ENCODE measurements around the gene HAUS3. TPM values are rescaled to one million over a fixed set of nuclear protein-coding genes. Genes with fewer than 3 reads are reported as not detected.

The HAUS3 gene
- total RNA-seq, 1 experiment from 2014 or later: 17.3 TPM

DNA sequence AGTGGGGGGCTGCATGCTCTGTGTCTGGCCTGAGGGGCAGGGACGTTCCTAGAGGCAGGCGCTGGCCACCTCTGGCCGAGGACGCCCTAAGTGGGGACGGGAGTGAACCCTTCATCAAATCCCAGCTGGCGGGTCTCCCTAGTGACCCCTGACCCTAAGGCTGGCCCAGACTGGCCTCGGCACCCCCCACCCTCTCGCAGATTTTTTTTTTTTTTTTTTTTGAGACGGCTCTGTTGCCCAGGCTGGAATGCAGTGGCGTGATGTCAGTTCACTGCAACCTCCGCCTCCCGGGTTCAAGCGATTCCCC is 21.0 kb upstream of the HAUS3 start:
- CTCF ChIA-PET: no interaction called here
- intact Hi-C loops (cut with micrococcal nuclease): loop anchor here (1.0 to 5.0 kb wide), 2 partner anchors 21 to 149 kb away; partner anchors contain the start of genes HAUS3 and POLN
- no TSS peak for BruUV-seq (replicated peaks)

More for the DNA sequence above, 21.0 kb upstream of the HAUS3 start:
- DNase-seq (ENCODE audit: low read depth, low spot score) (no peak), ATAC-seq (no peak)
- no peak for TF ChIP-seq POLR2AphosphoS5 (IDR thresholded peaks at IDR 0.05; ENCODE audit: low read depth, low read length)
- TF ChIP-seq SP1 (IDR thresholded peaks at IDR 0.05; ENCODE audit: low read depth): no peak
- no peak for TF ChIP-seq CEBPB (IDR thresholded peaks at IDR 0.05; ENCODE audit: low read depth)
- TF ChIP-seq, protein P1, sequence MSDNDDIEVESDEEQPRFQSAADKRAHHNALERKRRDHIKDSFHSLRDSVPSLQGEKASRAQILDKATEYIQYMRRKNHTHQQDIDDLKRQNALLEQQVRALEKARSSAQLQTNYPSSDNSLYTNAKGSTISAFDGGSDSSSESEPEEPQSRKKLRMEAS (IDR thresholded peaks at IDR 0.05): no peak
- TF ChIP-seq, protein P2, sequence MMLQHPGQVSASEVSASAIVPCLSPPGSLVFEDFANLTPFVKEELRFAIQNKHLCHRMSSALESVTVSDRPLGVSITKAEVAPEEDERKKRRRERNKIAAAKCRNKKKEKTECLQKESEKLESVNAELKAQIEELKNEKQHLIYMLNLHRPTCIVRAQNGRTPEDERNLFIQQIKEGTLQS (IDR thresholded peaks at IDR 0.05): no peak
- TF ChIP-seq EZH2 (IDR thresholded peaks at IDR 0.05): no peak
- TF ChIP-seq POLR2A (IDR thresholded peaks at IDR 0.05; ENCODE audit: borderline replicate concordance, extremely low read depth, insufficient read depth, insufficient read length): no peak
- TF ChIP-seq, protein P3, sequence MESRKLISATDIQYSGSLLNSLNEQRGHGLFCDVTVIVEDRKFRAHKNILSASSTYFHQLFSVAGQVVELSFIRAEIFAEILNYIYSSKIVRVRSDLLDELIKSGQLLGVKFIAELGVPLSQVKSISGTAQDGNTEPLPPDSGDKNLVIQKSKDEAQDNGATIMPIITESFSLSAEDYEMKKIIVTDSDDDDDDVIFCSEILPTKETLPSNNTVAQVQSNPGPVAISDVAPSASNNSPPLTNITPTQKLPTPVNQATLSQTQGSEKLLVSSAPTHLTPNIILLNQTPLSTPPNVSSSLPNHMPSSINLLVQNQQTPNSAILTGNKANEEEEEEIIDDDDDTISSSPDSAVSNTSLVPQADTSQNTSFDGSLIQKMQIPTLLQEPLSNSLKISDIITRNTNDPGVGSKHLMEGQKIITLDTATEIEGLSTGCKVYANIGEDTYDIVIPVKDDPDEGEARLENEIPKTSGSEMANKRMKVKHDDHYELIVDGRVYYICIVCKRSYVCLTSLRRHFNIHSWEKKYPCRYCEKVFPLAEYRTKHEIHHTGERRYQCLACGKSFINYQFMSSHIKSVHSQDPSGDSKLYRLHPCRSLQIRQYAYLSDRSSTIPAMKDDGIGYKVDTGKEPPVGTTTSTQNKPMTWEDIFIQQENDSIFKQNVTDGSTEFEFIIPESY (IDR thresholded peaks at IDR 0.05; ENCODE audit: extremely low read depth, insufficient replicate concordance, low read length): no peak
- no peak for TF ChIP-seq SRF (IDR thresholded peaks at IDR 0.05; ENCODE audit: low read depth)
- TF ChIP-seq FOSL1 (IDR thresholded peaks at IDR 0.05; ENCODE audit: low read depth): no peak
- no peak for TF ChIP-seq JUND (IDR thresholded peaks at IDR 0.05)
- no peak for TF ChIP-seq CBX3 (IDR thresholded peaks at IDR 0.05; ENCODE audit: low read depth)
- no peak for TF ChIP-seq TCF7L2 (IDR thresholded peaks at IDR 0.05; ENCODE audit: borderline replicate concordance, extremely low read depth, insufficient read depth, insufficient read length)
- TF ChIP-seq ELF1 (IDR thresholded peaks at IDR 0.05; ENCODE audit: borderline replicate concordance, low read depth): no peak
- TF ChIP-seq ZFX (IDR thresholded peaks at IDR 0.05): no peak
- TF ChIP-seq, protein P4, sequence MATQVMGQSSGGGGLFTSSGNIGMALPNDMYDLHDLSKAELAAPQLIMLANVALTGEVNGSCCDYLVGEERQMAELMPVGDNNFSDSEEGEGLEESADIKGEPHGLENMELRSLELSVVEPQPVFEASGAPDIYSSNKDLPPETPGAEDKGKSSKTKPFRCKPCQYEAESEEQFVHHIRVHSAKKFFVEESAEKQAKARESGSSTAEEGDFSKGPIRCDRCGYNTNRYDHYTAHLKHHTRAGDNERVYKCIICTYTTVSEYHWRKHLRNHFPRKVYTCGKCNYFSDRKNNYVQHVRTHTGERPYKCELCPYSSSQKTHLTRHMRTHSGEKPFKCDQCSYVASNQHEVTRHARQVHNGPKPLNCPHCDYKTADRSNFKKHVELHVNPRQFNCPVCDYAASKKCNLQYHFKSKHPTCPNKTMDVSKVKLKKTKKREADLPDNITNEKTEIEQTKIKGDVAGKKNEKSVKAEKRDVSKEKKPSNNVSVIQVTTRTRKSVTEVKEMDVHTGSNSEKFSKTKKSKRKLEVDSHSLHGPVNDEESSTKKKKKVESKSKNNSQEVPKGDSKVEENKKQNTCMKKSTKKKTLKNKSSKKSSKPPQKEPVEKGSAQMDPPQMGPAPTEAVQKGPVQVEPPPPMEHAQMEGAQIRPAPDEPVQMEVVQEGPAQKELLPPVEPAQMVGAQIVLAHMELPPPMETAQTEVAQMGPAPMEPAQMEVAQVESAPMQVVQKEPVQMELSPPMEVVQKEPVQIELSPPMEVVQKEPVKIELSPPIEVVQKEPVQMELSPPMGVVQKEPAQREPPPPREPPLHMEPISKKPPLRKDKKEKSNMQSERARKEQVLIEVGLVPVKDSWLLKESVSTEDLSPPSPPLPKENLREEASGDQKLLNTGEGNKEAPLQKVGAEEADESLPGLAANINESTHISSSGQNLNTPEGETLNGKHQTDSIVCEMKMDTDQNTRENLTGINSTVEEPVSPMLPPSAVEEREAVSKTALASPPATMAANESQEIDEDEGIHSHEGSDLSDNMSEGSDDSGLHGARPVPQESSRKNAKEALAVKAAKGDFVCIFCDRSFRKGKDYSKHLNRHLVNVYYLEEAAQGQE (IDR thresholded peaks at IDR 0.05; ENCODE audit: low read depth): no peak
- TF ChIP-seq RAD21 (IDR thresholded peaks at IDR 0.05; ENCODE audit: low read depth): no peak
- no peak for TF ChIP-seq EGR1 (IDR thresholded peaks at IDR 0.05; ENCODE audit: low read depth)
- Histone ChIP-seq H2AFZ (ENCODE audit: low read depth, low read length, poor library complexity, severe bottlenecking) (no peak overlapping the region), H3K36me3 (ENCODE audit: control insufficient read depth in 1 of 2, insufficient read depth in 2 of 2, low read length in 2 of 2) (no peaks in the 10 kb centered on the region), H3K79me2 (ENCODE audit: insufficient read depth, low read length) (no peaks in the 10 kb centered on the region), H3K9me2 (ENCODE audit: insufficient read depth) (no peaks in the 10 kb centered on the region), H3K4me2 (ENCODE audit: low read length) (peak overlapping the region; percentile 88), H3K27ac (ENCODE audit: low read depth, low read length) (peak overlapping the region; percentile 83; the same call in 1 of the 2 replicates), H3K9ac (ENCODE audit: low read length) (no peak overlapping the region; the same call in 1 of the 2 replicates), H4K20me1 (ENCODE audit: insufficient read depth) (no peaks in the 10 kb centered on the region), H3K27me3 (ENCODE audit: insufficient read depth, low read length) (no peaks in the 10 kb centered on the region), H3K9me3 (ENCODE audit: control insufficient read depth in 1 of 2, insufficient read depth in 1 of 2, low read depth in 1 of 2, low read length in 2 of 2) (no peaks in the 10 kb centered on the region), H3K4me3 (replicated peaks in 1 of 2; ENCODE audit: low read depth in 1 of 2, low read length in 2 of 2) (peak overlapping the region; percentile 46 to 59), H3K4me1 (ENCODE audit: control insufficient read depth in 1 of 2, insufficient read depth in 2 of 2, low read length in 2 of 2) (peaks cover 9 to 15% of the 10 kb centered on the region in 2 experiments; a peak in 3 of 4 replicates)
- ChIA-PET RAD21 (ENCODE audit: low non-redundant PET in 1 of 2, low total read pairs in 2 of 2, uncharacterized antibody in 2 of 2, unreplicated experiment in 2 of 2) (interaction anchor here in 1 of 2 experiments (0.7 kb wide), 1 partner anchor 141 kb away, joined by 3 read pairs; no protein-coding TSS in a partner anchor), POLR2A (no interaction called here)
